Measurements from ENCODE around the gene USP9X. TPM values are rescaled to one million over a fixed set of nuclear protein-coding genes. Genes with fewer than 3 reads are reported as not detected.

The USP9X gene
- 102 and 107 TPM in 2 replicates for total RNA-seq

DNA sequence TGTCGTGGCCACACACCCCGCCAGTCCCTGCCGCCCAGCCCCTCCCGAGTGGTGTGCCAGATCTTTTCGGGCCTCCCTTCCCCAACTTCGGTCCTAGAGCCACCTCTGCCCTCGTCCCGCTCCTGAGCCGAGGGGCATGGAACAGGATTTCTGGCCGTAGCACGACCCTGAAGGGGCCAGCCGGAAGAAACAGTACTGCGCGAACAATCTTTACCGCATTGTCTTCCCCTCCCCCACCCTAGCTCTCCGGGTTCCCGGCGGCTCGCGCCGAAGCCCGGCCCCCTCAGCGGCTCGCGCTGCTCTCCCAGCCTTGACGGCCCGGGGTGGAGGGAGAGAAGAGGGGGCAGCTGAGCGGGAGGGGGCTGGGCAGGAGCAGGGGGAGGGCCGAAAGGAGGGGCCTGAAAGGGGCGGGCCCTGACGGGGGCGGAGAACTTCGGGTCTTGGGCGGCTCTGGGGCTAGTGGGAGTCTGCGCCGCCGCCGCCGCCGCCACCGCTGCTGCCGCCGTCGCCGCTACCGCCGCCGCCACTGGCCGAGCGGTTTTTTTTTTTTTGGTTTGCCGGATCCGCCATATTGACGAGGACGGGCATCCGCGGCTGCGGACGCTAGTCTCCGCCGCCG, at the start of gene USP9X:
Gene USP9X, plus strand, starts transcription at position 553 of the 619 bp plus-strand sequence. CDS start 38,184 bp downstream, outside the sequence.

Other genes starting within 250 kb of the USP9X start
- gene DDX3X, start 248.7 kb downstream of the USP9X start, total RNA-seq = 231 and 259 TPM in 2 replicates